GM12874 (cell line): ENCODE results near the gene MYBL2.

ENCODE experiments used
- CTCF ChIP-seq: IDR thresholded peaks from 2 replicates; pipeline ENCODE4 v1.5.1; 2011; ENCODE audit warnings: low read depth, mild to moderate bottlenecking, control low read depth, low read length, moderate library complexity; ENCODE audit not compliant: insufficient read depth

MYBL2 gene

DNA sequence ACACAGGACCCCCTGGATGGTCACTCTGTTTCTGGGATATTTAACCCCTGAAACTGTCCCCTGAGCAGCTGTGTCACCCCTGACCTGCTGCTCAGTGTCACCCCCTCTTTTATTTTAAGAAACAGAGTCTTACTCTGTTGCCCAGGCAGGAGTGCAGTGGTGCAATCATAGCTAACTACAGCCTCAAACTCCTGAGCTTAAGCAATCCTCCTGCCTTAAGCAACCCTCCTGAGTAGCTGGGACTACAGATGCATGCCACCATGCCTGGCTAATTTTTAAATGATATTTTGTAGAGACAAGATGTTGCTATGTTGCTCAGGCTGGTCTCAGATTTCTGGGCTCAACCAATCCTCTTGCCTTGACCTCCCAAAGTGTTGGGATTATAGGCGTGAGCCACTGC lies 81.4 kb downstream of the MYBL2 start:
- TF ChIP-seq CTCF: no peak

DNA sequence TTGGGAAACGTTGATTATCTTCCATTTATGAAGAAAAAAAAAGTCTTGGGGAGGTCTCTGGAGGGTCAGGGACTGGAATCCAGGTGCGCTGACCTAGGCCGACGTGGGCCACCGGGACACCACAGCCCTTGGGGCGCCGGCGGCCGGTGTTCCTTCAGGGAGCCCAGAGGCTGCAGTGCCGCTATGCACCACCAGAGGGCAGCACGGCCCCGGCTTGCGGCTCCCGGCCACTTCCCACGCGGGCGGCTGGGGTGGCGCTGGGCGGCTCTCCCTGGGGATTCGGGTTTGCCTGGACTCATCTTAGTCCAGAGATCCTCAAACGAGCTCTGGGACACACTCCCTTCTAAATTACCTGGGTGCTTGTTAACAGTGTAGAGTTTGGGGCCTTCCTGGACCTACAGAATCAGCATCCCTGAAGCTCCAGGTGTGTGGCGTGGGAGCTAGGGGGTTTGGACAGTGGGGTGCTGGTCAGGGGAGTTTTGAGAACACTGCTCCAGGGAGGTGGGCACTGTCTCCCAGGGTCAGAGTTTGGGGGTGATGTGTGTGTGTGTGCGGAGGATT lies 82.9 kb downstream of the MYBL2 start:
- peak; percentile 98 for TF ChIP-seq CTCF

DNA sequence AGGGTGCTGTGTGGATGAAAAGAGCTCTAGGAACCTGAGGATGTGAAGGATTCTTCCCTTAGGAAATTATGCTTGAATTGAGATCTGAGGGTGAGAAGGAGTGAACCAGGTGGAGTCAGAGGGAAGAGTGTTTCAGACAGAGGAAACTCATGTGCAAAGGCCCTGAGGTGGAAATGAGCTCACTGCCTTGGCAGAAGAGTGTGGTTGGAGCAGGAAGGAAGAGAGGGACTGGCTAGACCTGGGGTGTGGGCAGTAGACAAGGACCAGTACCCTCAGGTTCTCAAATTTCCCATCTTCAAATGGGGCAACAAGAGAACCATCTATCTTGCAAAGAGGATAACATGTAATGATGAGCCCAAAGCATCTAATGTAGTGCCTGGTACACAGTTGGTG lies 83.9 kb downstream of the MYBL2 start:
- TF ChIP-seq CTCF: no peak

DNA sequence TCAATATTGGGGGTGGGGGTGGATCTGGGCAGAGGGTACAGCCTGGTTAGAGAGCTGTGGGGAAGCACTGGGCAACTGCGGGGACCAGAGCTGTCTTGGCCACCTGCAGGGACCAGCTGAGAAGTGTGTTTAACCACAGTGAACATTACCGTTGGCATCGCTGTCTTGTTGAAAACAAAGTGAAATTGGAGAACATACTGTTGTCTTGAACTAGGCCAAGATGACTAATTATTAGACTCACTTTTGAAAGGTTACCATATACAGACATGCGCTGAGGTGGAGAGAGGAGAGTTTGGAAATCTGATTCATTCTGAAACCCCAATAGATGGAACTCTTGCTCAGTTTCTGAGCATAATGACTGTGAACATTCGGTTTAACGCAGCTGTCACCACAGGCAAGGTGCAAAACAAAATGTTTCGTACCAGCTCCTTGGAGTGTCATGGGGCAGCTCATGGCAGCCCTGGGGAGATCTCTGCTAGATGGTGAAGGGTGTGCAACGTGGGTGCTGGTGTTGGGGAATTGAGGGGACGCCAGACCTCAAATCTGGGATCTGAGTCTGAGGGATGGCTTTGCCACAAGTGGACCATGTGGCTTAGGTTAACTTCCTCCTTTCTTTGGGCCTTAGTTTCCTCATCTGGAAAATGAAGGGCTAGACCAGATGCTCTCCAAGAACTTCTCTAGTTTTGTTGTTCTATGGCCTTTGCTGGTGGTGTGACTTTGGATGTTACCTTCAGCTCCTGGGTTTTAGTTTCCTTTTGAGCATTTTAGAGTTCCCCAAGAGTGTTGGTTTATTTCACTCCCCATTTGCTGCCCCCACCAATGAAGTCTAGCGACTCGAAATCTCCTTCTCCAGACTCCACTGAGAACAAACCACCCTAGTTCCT lies 84.5 kb downstream of the MYBL2 start:
- no peak for TF ChIP-seq CTCF

GRCh38 chr20:43752051-43752360 lies 85.1 kb downstream of the MYBL2 start:
- no peak for TF ChIP-seq CTCF

DNA sequence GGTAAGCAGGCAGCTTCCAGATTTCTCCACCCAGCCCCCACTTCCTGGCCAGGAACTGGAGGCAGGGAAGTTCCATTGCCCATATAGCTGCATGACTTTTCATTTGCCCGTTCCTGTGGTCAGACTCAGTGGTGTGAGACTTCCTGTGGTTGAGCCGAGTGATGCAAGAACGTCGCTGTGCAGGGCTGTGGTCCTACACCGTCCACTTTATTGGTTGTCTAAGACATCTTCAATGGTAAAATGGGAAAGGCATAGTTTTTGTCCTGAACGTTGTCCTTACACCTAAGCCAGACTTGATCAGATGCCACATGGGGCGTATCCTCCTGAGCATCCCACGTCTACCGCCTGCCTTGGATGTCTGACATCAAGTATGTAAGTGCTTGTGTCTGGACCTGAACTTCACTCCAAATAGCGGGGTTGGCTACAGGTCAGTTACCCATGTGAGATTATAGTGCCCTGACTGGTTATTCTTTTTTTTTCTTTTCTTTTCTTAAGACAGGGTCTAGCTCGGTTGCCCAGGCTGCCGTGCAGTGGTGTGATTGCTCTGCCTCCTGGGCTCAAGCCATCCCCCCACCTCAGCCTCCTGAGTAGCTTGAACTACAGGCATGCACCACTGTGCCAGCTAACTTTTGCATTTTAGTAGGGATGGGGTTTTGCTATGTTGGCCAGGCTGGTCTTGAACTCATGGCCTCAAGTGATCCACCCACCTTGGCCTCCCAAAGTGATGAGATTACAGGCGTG lies 85.8 kb downstream of the MYBL2 start:
- TF ChIP-seq CTCF: no peak

GRCh38 chr20:43755390-43755789 lies 88.5 kb downstream of the MYBL2 start:
- no peak for TF ChIP-seq CTCF
